TTC549 (cell line): ENCODE results near the gene ERFL.

Experiments
- FAIRE-seq: peaks from 2 replicates; lab custom pipeline; 2012; peaks lifted over from hg19 to GRCh38; lab: Jason Lieb, UNC

ERFL gene

DNA sequence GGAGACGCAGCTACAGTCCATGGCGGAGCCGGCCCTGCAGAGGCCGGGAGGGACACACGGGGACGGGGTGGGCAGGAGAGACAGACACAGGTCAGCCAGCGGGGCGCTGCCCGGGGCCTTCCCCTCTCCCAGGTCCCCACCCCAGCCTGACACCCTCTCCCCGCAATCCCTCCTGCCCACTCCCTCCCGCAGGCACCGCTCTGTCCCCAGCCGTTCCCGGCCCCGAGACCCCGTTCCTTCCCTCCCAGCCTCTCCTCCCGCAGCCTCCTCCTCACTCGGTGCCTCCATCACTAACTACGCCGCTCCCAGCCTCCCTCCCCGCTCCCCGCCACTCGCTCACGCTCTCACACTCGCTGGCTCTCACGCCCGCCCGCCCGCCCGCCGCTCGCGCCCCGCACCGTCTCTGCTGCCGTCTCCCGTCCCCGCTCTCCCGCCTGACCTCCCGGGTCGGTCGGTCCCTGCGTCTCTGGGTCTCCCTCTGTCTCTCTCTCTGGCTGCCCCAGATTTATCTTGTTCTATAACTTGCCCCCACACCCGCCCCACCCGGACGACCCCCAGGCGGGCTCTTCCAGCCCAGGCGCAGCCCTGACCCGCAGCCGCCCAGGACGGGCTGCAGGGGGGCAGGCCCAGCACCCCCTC is 15.2 kb downstream of the ERFL start:
- no peak for FAIRE-seq

GRCh38 chr19:41911889-41912731 is 16.1 kb downstream of the ERFL start:
- no peak for FAIRE-seq

- FAIRE-seq, result no peak
Measured at GRCh38 chr19:41910992-41911888, 17.0 kb downstream of the ERFL start.

- no peak for FAIRE-seq
Measured at GRCh38 chr19:41910240-41910991, 17.8 kb downstream of the ERFL start.

- FAIRE-seq, result no peak
Measured at GRCh38 chr19:41909706-41910105, 18.5 kb downstream of the ERFL start.

DNA sequence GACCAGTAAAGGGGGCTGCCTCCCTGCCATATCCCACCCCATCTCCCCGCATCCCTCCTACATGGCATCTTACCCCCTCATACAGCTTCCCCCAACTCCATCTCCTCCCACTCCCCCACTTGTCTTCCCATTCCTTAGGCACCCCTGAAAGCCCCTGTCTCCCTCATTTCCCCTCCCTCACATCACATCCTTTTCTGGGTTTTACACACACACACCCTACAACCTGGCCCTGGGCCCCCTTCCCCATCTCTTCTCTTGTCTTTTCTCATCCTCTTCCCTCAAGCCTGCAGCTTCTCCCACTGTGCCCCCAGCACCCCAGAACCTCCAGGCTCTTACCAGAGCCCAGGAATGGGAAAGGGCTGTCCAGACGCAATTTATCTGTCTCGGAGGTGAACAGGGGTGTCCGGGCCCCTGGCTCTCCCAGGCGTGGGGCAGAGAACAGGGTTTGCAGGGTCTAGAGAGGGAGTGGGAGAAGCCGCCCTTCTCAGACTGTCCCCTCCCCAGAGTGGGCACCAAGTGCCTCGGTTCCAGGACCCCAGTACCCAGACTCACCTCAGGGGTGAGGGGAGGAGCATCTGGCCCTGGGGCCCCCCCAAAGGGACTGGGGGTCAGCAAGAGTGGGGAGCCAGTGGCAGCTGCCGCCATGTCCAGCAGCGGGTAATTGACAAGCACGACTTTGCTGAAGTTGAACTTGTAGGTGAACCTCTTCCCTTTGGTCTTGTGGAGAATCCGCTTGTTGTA is 19.4 kb downstream of the ERFL start:
- no peak for FAIRE-seq

- no peak for FAIRE-seq
Measured at GRCh38 chr19:41907994-41908615, 20.1 kb downstream of the ERFL start.

DNA sequence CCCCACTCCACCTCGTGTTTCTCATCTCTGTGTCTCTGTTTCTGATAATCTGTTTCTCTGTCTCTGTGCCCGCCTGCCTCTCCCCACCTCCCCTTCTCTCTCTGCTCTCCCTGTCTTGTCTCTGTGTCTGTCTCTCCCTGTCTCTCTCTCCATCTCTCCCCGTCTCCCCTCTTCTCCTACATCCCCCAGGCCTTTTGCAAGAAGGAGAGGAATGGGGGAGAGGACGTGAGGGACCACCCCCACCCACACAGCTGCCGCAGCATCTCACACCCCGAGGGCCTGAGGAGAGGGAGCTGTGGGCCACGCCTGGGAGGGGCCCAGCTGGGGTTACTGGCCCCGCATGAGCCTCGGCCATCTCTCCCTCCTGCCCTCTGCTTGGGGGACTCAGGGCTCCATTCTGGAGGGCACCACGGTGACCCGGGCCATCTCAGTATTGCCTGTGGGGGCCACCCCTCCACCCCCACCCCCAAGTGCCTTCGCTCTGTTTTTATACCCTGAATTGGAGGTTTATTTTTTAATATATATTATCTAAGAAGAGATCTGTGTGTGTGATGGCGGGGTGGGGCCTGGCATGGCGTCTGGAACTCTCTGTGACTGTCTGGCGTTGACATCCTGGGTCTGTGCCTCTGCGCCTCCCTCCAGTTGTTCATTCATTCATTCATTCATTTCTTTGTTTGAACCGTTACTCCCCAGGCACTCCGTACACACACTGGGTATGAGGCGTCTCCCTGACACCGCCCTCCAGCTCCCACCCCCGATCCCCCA is 21.2 kb downstream of the ERFL start:
- FAIRE-seq, result no peak

DNA sequence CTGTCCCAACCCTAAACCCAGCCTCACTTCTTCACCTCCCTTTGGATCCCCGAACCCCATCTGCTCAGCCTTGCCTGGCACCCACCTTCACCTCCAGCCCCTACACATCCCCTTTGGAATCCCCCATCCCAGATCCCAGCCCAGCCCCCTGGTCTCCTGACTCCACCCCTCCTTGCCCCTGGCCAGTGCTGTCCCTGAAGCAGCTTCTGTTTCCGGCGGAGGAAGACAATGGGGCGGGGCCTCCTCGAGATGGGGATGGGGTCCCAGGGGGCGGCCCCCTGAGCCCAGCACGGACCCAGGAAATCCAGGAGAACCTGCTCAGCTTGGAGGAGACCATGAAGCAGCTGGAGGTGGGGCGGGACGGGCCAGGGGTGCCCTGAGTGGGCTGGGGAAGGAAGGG is 22.0 kb downstream of the ERFL start:
- no peak for FAIRE-seq

GRCh38 chr19:41905273-41906002 is 22.8 kb downstream of the ERFL start:
- FAIRE-seq, result no peak

GRCh38 chr19:41904118-41904870 is 24.0 kb downstream of the ERFL start:
- FAIRE-seq, result no peak

DNA sequence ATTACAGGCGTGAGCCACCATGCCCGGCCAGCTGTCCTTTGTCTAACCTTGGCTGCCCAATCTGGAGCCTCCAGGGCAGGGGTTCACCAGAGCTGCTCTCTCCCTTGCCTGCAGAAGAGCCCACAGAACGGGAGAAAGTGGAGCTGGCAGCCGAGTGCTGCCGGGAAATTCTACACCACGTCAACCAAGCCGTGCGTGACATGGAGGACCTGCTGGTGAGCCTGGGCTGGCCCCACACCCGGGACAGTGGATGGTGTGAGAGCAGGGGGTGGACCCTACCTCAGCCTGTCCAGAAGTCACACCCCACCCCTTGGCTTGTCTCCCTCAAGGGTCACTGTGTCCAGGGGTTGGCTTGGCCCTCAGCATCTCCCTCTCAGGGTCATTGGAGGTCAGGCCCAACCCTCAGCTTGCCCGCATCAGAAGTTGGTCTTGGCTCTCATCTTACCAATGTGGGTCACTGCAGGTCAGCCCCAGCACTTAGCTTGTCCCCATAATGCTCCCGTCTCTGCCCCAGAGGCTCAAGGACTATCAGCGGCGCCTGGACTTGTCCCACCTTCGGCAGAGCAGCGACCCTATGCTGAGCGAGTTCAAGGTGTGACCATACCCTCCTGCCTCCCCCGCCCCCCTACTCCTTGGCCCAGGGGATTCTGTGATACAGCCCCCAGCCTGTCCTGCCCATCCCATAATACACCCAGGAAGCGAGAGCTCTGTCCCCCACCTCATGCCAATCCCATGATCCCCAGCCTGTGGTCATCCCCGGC is 24.9 kb downstream of the ERFL start:
- FAIRE-seq, result no peak

DNA sequence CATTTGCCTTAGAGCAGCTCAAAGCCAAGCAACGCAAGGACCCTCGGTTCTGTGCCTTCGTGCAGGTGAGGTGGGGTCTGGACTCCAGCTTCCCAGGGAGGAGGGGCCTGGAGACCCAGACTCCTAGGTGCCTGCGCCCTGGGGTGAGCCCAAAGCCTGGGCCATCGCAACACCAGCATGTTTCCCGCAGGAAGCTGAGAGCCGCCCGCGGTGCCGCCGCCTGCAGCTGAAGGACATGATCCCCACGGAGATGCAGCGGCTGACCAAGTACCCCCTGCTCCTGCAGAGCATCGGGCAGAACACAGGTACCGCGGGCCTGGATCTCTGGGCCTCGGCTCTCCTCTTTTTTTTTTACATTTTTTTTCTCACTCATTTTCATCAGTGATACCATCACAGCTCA is 25.7 kb downstream of the ERFL start:
- FAIRE-seq, result no peak

DNA sequence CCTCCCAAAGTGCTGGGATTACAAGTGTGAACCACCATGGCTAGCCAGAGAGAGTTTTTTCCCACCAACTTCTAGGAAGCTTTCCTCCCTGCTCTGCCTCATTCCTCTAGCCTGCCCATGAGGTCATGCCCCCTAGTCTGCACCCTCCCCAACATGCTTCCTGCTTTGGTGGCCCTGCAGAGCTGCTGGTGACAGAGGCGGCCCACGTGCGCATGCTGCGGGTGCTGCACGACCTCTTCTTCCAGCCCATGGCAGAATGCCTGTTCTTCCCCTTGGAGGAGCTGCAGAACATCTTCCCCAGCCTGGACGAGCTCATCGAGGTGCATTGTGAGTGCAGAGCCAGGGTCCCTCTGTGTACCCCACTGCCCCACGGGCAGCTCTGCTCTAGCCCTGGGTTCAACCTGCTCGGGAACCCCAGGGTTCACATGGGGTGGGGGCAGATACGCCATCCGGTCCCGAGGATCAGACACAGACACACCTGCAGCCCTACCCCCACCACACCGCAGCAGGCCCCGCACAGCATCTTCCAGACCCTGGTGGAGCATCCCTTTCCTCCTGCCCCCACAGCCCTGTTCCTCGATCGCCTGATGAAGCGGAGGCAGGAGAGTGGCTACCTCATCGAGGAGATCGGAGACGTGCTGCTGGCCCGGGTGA is 26.4 kb downstream of the ERFL start:
- FAIRE-seq, result no peak

GRCh38 chr19:41898235-41898634 is 30.0 kb downstream of the ERFL start:
- FAIRE-seq, result no peak

DNA sequence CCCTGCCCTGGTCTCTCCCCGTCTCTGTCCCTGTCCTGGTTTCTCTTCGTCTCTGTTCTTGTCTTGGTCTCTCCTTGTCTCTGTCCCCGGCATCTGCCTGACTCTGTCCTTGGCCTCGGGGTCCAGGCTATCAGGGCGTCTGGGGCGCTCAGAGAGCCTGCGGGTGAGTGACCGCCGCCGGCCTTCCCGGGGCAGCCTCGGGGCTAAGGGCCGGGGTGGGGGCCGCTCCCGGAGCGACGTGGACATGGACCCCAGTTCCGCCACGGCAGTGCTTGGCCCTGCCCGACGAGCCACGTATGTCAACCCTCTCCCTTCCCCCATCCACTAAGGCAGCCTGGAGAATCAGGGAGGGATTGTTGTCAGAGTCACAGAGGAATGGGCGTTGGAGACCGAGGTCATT is 30.4 kb downstream of the ERFL start:
- FAIRE-seq, result no peak

DNA sequence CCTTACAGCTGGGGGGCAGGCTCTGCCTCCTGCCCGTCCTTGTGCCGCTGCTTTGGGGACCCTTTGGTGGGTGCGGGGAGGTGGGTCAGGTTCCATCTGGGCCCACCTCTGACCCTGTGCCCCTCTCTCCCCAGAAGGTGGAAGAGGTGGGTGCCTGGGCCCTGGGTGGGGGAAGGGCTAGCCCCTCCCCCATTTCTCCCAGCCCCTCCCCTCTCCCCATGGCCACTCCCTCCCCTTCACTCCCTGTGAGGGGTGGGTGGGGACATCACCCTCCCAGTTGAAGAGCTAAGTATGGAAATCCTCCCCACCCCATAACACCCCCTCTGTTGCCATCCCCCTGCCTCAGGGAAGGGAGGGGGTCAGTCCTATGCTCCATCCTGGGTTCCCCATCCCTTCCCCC is 31.1 kb downstream of the ERFL start:
- no peak for FAIRE-seq

- FAIRE-seq, result no peak
Measured at GRCh38 chr19:41896581-41896942, 31.7 kb downstream of the ERFL start.
